Peyer's patch (tissue), 4 donors: ENCODE results near the gene RGS5.

ENCODE experiments used
- CTCF ChIP-seq, 6 experiments: fragments of 450-650 bp in 4 of 6; fragments of 200-600 bp in 2 of 6; sonication (generic) in 1 of 6; IDR thresholded peaks; one replicate each; pipeline ENCODE4 v1.5.1; 2017 to 2019; ENCODE audit warnings: antibody characterized with exemption in 6 of 6, mild to moderate bottlenecking in 3 of 6, moderate library complexity in 1 of 6
- POLR2A ChIP-seq, 2 donors: fragments of 450-650 bp; IDR thresholded peaks; one replicate each; pipeline ENCODE4 v1.5.1; 2017; ENCODE audit warnings: antibody characterized with exemption in 2 of 2, mild to moderate bottlenecking in 2 of 2, moderate library complexity in 2 of 2

GRCh38 chr1:163119707-163120106 lies 83.0 kb downstream of the RGS5 start:
- no peak for TF ChIP-seq CTCF (IDR thresholded peaks at IDR 0.05)
- TF ChIP-seq POLR2A (IDR thresholded peaks at IDR 0.05), result no peak
